SK-N-MC (cell line): Measurements from ENCODE around the gene XPO6.

Source experiments
- EZH2 ChIP-seq: fragments of 200-600 bp; sonication (generic); IDR thresholded peaks from one replicate; pipeline ENCODE4 v1.6.1; 2017; ENCODE audit warnings: antibody characterized with exemption
- FOXP2 ChIP-seq: optimal IDR thresholded peaks from 2 replicates; pipeline ENCODE3; 2011; ENCODE audit warnings: mild to moderate bottlenecking, moderate library complexity; ENCODE audit not compliant: insufficient read depth; ENCODE audit errors: extremely low read length, control extremely low read depth
- POLR2AphosphoS5 ChIP-seq: IDR thresholded peaks from 2 replicates; pipeline ENCODE4 v1.6.1; 2012; ENCODE audit warnings: mild to moderate bottlenecking, low read depth, low read length, borderline replicate concordance

- TF ChIP-seq EZH2 (no peak), POLR2AphosphoS5 (no peak), FOXP2 (no peak)
These were observed 48.0 kb upstream of the XPO6 start for GRCh38 chr16:28259781-28260150.
